ENCODE data around the gene UVSSA. TPM values are rescaled to one million over a fixed set of nuclear protein-coding genes. Genes with fewer than 3 reads are reported as not detected.

The UVSSA gene
- total and polyA plus RNA-seq, 2 donors (not counting 1 experiment from before 2014, with no cell fraction given): 4.6 to 7.6 TPM

- H3K9me3 ChIP-seq (ENCODE audit: control insufficient read depth, insufficient read depth, low read depth, low read length): no peaks in the 10 kb centered on the region
- no peaks in the 10 kb centered on the region for H4K20me1 ChIP-seq (ENCODE audit: control insufficient read depth, extremely low read depth, insufficient read depth, low read length)
- H3K27me3 ChIP-seq (ENCODE audit: control insufficient read depth, insufficient read depth, low read length): peaks cover 14% of the 10 kb centered on the region
- H3K4me2 ChIP-seq (ENCODE audit: extremely low read depth, insufficient read depth, low read length): no peak overlapping the region
- TF ChIP-seq EZH2 (IDR thresholded peaks at IDR 0.05; ENCODE audit: low read length, missing control alignments): no peak
- TF ChIP-seq, protein P1, sequence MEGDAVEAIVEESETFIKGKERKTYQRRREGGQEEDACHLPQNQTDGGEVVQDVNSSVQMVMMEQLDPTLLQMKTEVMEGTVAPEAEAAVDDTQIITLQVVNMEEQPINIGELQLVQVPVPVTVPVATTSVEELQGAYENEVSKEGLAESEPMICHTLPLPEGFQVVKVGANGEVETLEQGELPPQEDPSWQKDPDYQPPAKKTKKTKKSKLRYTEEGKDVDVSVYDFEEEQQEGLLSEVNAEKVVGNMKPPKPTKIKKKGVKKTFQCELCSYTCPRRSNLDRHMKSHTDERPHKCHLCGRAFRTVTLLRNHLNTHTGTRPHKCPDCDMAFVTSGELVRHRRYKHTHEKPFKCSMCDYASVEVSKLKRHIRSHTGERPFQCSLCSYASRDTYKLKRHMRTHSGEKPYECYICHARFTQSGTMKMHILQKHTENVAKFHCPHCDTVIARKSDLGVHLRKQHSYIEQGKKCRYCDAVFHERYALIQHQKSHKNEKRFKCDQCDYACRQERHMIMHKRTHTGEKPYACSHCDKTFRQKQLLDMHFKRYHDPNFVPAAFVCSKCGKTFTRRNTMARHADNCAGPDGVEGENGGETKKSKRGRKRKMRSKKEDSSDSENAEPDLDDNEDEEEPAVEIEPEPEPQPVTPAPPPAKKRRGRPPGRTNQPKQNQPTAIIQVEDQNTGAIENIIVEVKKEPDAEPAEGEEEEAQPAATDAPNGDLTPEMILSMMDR (conservative IDR thresholded peaks at IDR 0.05 in 1 of 2, IDR thresholded peaks at IDR 0.05 in 1 of 2; ENCODE audit: low read depth in 1 of 2, low read length in 2 of 2): no peak
- H3K79me2 ChIP-seq (ENCODE audit: control insufficient read depth, insufficient read depth, low read length): no peaks in the 10 kb centered on the region
- DNase-seq (ENCODE audit: low read depth in 2 of 2): no peak
- H3K9ac ChIP-seq (ENCODE audit: insufficient read depth, low read length): no peak overlapping the region
- H2AFZ ChIP-seq (ENCODE audit: low read length): no peak overlapping the region
- H3K4me3 ChIP-seq (replicated peaks in 1 of 4; ENCODE audit: control extremely low read depth in 1 of 4, insufficient read depth in 1 of 4, low read depth in 3 of 4, low read length in 4 of 4): no peak overlapping the region
- no peaks in the 10 kb centered on the region for H3K36me3 ChIP-seq (ENCODE audit: control insufficient read depth, insufficient read depth, low read length)
- no peaks in the 10 kb centered on the region for H3K4me1 ChIP-seq (ENCODE audit: control insufficient read depth, extremely low read depth, insufficient read depth, low read length)
- no peak overlapping the region for H3K27ac ChIP-seq (ENCODE audit: insufficient read depth, low read length)
These were observed 65.6 kb downstream of the UVSSA start for GRCh38 chr4:1412376-1413203.

GRCh38 chr4:1413204-1413663 lies 66.2 kb downstream of the UVSSA start:
- no peak for DNase-seq (ENCODE audit: low read depth in 2 of 2)
- H3K4me3 ChIP-seq (replicated peaks in 1 of 4; ENCODE audit: control extremely low read depth in 1 of 4, insufficient read depth in 1 of 4, low read depth in 3 of 4, low read length in 4 of 4): no peak overlapping the region
- peaks cover 11% of the 10 kb centered on the region for H3K27me3 ChIP-seq (ENCODE audit: control insufficient read depth, insufficient read depth, low read length)
- no peak overlapping the region for H3K9ac ChIP-seq (ENCODE audit: insufficient read depth, low read length)
- no peak overlapping the region for H3K27ac ChIP-seq (ENCODE audit: insufficient read depth, low read length)
- H3K79me2 ChIP-seq (ENCODE audit: control insufficient read depth, insufficient read depth, low read length): no peaks in the 10 kb centered on the region
- H2AFZ ChIP-seq (ENCODE audit: low read length): no peak overlapping the region
- no peaks in the 10 kb centered on the region for H3K36me3 ChIP-seq (ENCODE audit: control insufficient read depth, insufficient read depth, low read length)
- H4K20me1 ChIP-seq (ENCODE audit: control insufficient read depth, extremely low read depth, insufficient read depth, low read length): no peaks in the 10 kb centered on the region
- H3K4me1 ChIP-seq (ENCODE audit: control insufficient read depth, extremely low read depth, insufficient read depth, low read length): no peaks in the 10 kb centered on the region
- H3K9me3 ChIP-seq (ENCODE audit: control insufficient read depth, insufficient read depth, low read depth, low read length): no peaks in the 10 kb centered on the region
- no peak overlapping the region for H3K4me2 ChIP-seq (ENCODE audit: extremely low read depth, insufficient read depth, low read length)
- TF ChIP-seq, protein P1 (conservative IDR thresholded peaks at IDR 0.05 in 1 of 2, IDR thresholded peaks at IDR 0.05 in 1 of 2; ENCODE audit: low read depth in 1 of 2, low read length in 2 of 2): no peak
- TF ChIP-seq EZH2 (IDR thresholded peaks at IDR 0.05; ENCODE audit: low read length, missing control alignments): no peak

DNA sequence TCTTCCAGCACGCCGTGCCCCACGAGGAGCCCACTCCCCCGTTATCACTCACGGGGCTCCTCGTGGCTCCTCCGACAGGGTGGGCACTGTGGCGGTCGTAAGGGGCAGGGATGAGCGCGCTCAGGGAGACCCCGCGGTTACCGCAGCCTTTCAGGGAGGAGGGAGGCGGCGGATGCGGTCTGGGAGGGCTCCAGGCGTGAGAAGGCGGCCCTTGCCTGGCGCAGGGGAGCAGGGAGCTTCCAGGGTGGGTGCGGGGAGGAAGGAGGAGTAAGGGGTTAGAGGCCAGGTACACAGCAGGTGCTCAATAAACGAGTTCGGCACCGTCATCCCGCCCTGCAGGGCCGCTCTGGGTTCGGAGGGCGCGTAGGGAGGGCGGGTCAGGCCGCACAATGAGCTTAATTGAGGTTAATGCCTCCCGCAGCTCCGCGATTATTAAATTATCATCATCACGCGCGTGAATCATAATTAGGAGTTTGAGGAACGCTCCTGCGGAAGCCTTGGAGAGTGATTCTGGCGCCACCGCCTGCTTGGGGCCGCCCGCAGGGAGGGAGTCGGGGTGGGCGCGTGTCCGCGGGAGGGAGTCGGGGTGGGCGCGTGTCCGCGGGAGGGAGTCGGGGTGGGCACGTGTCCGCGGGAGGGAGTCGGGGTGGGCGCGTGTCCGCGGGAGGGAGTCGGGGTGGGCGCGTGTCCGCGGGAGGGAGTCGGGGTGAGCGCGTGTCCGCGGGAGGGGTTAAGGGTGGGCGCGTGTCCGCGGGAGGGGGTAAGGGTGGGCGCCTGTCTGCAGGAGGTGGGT lies 66.9 kb downstream of the UVSSA start:
- H3K4me3 ChIP-seq (replicated peaks in 1 of 4; ENCODE audit: control extremely low read depth in 1 of 4, insufficient read depth in 1 of 4, low read depth in 3 of 4, low read length in 4 of 4): no peak overlapping the region
- DNase-seq (ENCODE audit: low read depth in 2 of 2): no peak
- no peak overlapping the region for H3K9ac ChIP-seq (ENCODE audit: insufficient read depth, low read length)
- H3K9me3 ChIP-seq (ENCODE audit: control insufficient read depth, insufficient read depth, low read depth, low read length): no peaks in the 10 kb centered on the region
- H3K27ac ChIP-seq (ENCODE audit: insufficient read depth, low read length): no peak overlapping the region
- no peaks in the 10 kb centered on the region for H4K20me1 ChIP-seq (ENCODE audit: control insufficient read depth, extremely low read depth, insufficient read depth, low read length)
- H2AFZ ChIP-seq (ENCODE audit: low read length): no peak overlapping the region
- no peaks in the 10 kb centered on the region for H3K36me3 ChIP-seq (ENCODE audit: control insufficient read depth, insufficient read depth, low read length)
- no peaks in the 10 kb centered on the region for H3K79me2 ChIP-seq (ENCODE audit: control insufficient read depth, insufficient read depth, low read length)
- no peak for TF ChIP-seq EZH2 (IDR thresholded peaks at IDR 0.05; ENCODE audit: low read length, missing control alignments)
- TF ChIP-seq, protein P1 (conservative IDR thresholded peaks at IDR 0.05 in 1 of 2, IDR thresholded peaks at IDR 0.05 in 1 of 2; ENCODE audit: low read depth in 1 of 2, low read length in 2 of 2): no peak
- H3K27me3 ChIP-seq (ENCODE audit: control insufficient read depth, insufficient read depth, low read length): peaks cover 6% of the 10 kb centered on the region
- H3K4me1 ChIP-seq (ENCODE audit: control insufficient read depth, extremely low read depth, insufficient read depth, low read length): no peaks in the 10 kb centered on the region
- no peak overlapping the region for H3K4me2 ChIP-seq (ENCODE audit: extremely low read depth, insufficient read depth, low read length)

All from fibroblast of lung (primary cell).